K562 (cell line): ENCODE results near the gene IGF1R. TPM values are rescaled to one million over a fixed set of nuclear protein-coding genes. Genes with fewer than 3 reads are reported as not detected.

ENCODE experiments used
- ATAC-seq: fragments of 200-7000 bp; cut with Tn5 transposase; 3 replicates; pipeline ENCODE4 v1.9.1; 2020; ENCODE audit warnings: moderate library complexity
- BruUV-seq: library from RNA; stranded (reverse); fragments of 400-500 nt; replicated peaks from 2 replicates; lab custom pipeline; 2021; lab: Mats Ljungman, UMichigan
- CTCF ChIA-PET: fragments of 300-600 bp; formaldehyde crosslinking; extraction: SDS; loops from one replicate; lab custom pipeline; 2021; ENCODE audit warnings: low intra/inter-chr PET ratio; lab: Yijun Ruan, JAX
- POLR2A ChIA-PET: fragments of 300-600, 350-650 bp; sonication (Branson Sonifier 250); formaldehyde crosslinking; extraction: SDS; loops from one replicate; lab custom pipeline; 2021; ENCODE audit warnings: antibody characterized with exemption, inconsistent platforms; lab: Yijun Ruan, JAX
- DNase-seq, 4 experiments: peaks; one replicate each; pipeline versions ENCODE4 v3.0.0 to v3.0.0-alpha.2; 2011 to 2018; ENCODE audit warnings: low spot score in 3 of 4, mixed read lengths in 3 of 4; ENCODE audit errors: extremely low read depth in 1 of 4
- FAIRE-seq: peaks from 2 replicates; lab custom pipeline; 2011; peaks lifted over from hg19 to GRCh38; lab: Jason Lieb, UNC
- H2AFZ ChIP-seq: 2 replicates; pipeline ENCODE4 v1.6.0; 2011; ENCODE audit warnings: low read depth, low read length, control low read depth, inconsistent platforms
- H3K27ac ChIP-seq: fragments of 200-600 bp; 3 replicates; pipeline ENCODE4 v1.8.0; 2011; ENCODE audit warnings: low read depth, mild to moderate bottlenecking, control low read depth, inconsistent platforms, low read length, moderate library complexity, mixed read lengths; ENCODE audit errors: extremely low read depth
- H3K27me3 ChIP-seq, 2 experiments: fragments of 300-600 bp in 1 of 2; 2 replicates in 1 of 2; 3 replicates in 1 of 2; pipeline versions ENCODE4 v1.6.0 to v1.8.0; 2011; ENCODE audit warnings: inconsistent platforms in 2 of 2, low read length in 2 of 2, mild to moderate bottlenecking in 1 of 2, mixed read lengths in 1 of 2, moderate library complexity in 1 of 2; ENCODE audit not compliant: control insufficient read depth in 2 of 2, insufficient read depth in 2 of 2
- H3K36me3 ChIP-seq: fragments of 300-600 bp; 3 replicates; pipeline ENCODE4 v1.8.0; 2011; ENCODE audit warnings: mild to moderate bottlenecking, low read length, inconsistent platforms; ENCODE audit not compliant: control insufficient read depth, insufficient read depth
- H3K4me1 ChIP-seq, 2 experiments: fragments of 200-600 bp in 1 of 2; replicated peaks in 1 of 2; 2 replicates in 1 of 2; 3 replicates in 1 of 2; pipeline versions ENCODE4 v1.5.1 to v1.8.0; 2011; ENCODE audit warnings: inconsistent platforms in 2 of 2, low read length in 2 of 2, mild to moderate bottlenecking in 1 of 2, mixed read lengths in 1 of 2, moderate library complexity in 1 of 2; ENCODE audit not compliant: control insufficient read depth in 2 of 2, insufficient read depth in 2 of 2
- H3K4me2 ChIP-seq: 2 replicates; pipeline ENCODE4 v1.6.1; 2011; ENCODE audit warnings: low read length, control low read depth, inconsistent platforms, mixed read lengths; ENCODE audit not compliant: insufficient read depth
- H3K4me3 ChIP-seq: fragments of 200-600 bp; sonication (generic), shearing (Covaris generic); 2 replicates; pipeline ENCODE4 v1.5.1; 2016; ENCODE audit warnings: control low read depth, inconsistent platforms
- H3K79me2 ChIP-seq: fragments of 200-600 bp; 3 replicates; pipeline ENCODE4 v1.8.0; 2011; ENCODE audit warnings: low read length, inconsistent platforms; ENCODE audit not compliant: control insufficient read depth, insufficient read depth
- H3K9ac ChIP-seq, 2 experiments: 2 replicates each; pipeline versions ENCODE4 v1.6.0 to v1.6.1; 2011; ENCODE audit warnings: low read depth in 2 of 2, low read length in 2 of 2, control low read depth in 1 of 2, inconsistent platforms in 1 of 2, mild to moderate bottlenecking in 1 of 2, mixed read lengths in 1 of 2; ENCODE audit not compliant: insufficient read depth in 1 of 2
- H3K9me1 ChIP-seq: one replicate; pipeline ENCODE4 v1.6.0; 2011; ENCODE audit warnings: inconsistent platforms, mild to moderate bottlenecking, low read length, moderate library complexity; ENCODE audit not compliant: control insufficient read depth, insufficient read depth
- H3K9me3 ChIP-seq: replicated peaks from 2 replicates; pipeline ENCODE4 v1.5.1; 2011; ENCODE audit warnings: low read depth, low read length, inconsistent platforms; ENCODE audit not compliant: control insufficient read depth, insufficient read depth
- H4K20me1 ChIP-seq: replicated peaks from 2 replicates; pipeline ENCODE4 v1.6.1; 2011; ENCODE audit warnings: low read length, inconsistent platforms, mixed read lengths; ENCODE audit not compliant: control insufficient read depth, insufficient read depth
- BRF1 ChIP-seq: IDR thresholded peaks from 3 replicates; pipeline ENCODE4 v1.6.1; 2011; ENCODE audit warnings: borderline replicate concordance, mild to moderate bottlenecking; ENCODE audit not compliant: insufficient read length; ENCODE audit errors: extremely low read depth
- DACH1 ChIP-seq: fragments of 450-650 bp; IDR thresholded peaks from 2 replicates; pipeline ENCODE4 v1.6.1; 2018; ENCODE audit not compliant: partially characterized antibody
- DIDO1 ChIP-seq: fragments of 450-650 bp; IDR thresholded peaks from 2 replicates; pipeline ENCODE4 v1.6.1; 2016; ENCODE audit warnings: low read depth, missing biosample characterization, missing genetic modification characterization
- JUNB ChIP-seq: fragments of 450-650 bp; formaldehyde crosslinking; conservative IDR thresholded peaks from 2 replicates; pipeline ENCODE4 v1.4.0; 2020; ENCODE audit warnings: mild to moderate bottlenecking
- MAX ChIP-seq: sonication (generic); formaldehyde crosslinking; IDR thresholded peaks from 2 replicates; pipeline ENCODE4 v1.9.0; 2022; ENCODE audit warnings: mild to moderate bottlenecking, missing genetic modification reagents
- NELFE ChIP-seq: IDR thresholded peaks from 2 replicates; pipeline ENCODE4 v1.6.1; 2011; ENCODE audit warnings: mild to moderate bottlenecking; ENCODE audit not compliant: insufficient read depth, insufficient read length
- NR0B1 ChIP-seq: fragments of 450-650 bp; IDR thresholded peaks from one replicate; pipeline ENCODE4 v1.6.1; 2018; ENCODE audit warnings: mild to moderate bottlenecking, moderate library complexity; ENCODE audit not compliant: partially characterized antibody
- SREBF1 ChIP-seq: fragments of 150-350 bp; IDR thresholded peaks from 2 replicates; pipeline ENCODE4 v1.6.1; 2014; ENCODE audit warnings: antibody characterized with exemption, low read depth, low read length, borderline replicate concordance
- ZNF407 ChIP-seq: fragments of 450-650 bp; IDR thresholded peaks from 2 replicates; pipeline ENCODE4 v1.6.1; 2016; ENCODE audit warnings: low read depth
- ZNF449 ChIP-seq: fragments of 250-450 bp; sonication (Bioruptor Pico); IDR thresholded peaks from 2 replicates; pipeline ENCODE4 v1.8.0; 2022; ENCODE audit warnings: moderate library complexity, mild to moderate bottlenecking, inconsistent platforms
- WGBS: fragments of 100-300 bp; shearing (Covaris generic); methylation state at CpG from one replicate; pipeline ENCODE4 v1.1.6; 2016; ENCODE audit warnings: low coverage, mixed read lengths; ENCODE audit not compliant: insufficient coverage; ENCODE audit errors: missing lambda C conversion rate; 5-methylcytosine and 5-hydroxymethylcytosine counted together
- in situ Hi-C: fragments of 300-500 bp; cut with MboI; formaldehyde crosslinking; loops from 4 replicates; pipeline ENCODE4 v1.15.0; 2018; ENCODE audit warnings: inconsistent platforms, mixed read lengths
- intact Hi-C: fragments of 100-400 bp; cut with micrococcal nuclease; formaldehyde crosslinking; loops from 2 replicates; pipeline ENCODE4 v1.14.2; 2022
- polyA plus RNA-seq, 8 experiments: library from polyadenylated mRNA; depleted of rRNA in 4 of 8; stranded (reverse) in 5 of 8; unstranded in 3 of 8; fragments of >200 nt; fragmentation: Nextera tagmentation in 2 of 8; fragmentation: Illumina TruSeq in 1 of 8; extraction: Ambion mirVana in 2 of 8; extraction: Trizol in 1 of 8; gene quantifications; 2 replicates each; pipeline versions ENCODE4 v1.2.1 to v1.2.3, GENCODE V29; 2011 to 2014; ENCODE audit warnings: inconsistent platforms in 1 of 8, missing spikeins in 1 of 8
- total RNA-seq, 7 experiments: library from RNA; depleted of rRNA in 6 of 7; stranded (reverse); fragments of >200 nt in 6 of 7; fragmentation: Illumina TruSeq in 2 of 7; extraction: Trizol in 2 of 7; gene quantifications; 2 replicates each; pipeline versions ENCODE4 v1.2.1 to v1.2.3, GENCODE V29; 2011 to 2021; ENCODE audit warnings: low replicate concordance in 1 of 7

The IGF1R gene
- total and polyA plus RNA-seq, 9 of the 15 experiments (the other 6 are each of a cell fraction or from before 2014, with no cell fraction given): 0.35 to 8.0 (median 1.6) TPM

- in situ Hi-C loops: no loop called here
- no peak for FAIRE-seq
- TF ChIP-seq MAX (no peak), NR0B1 (no peak), BRF1 (no peak), SREBF1 (no peak), ZNF449 (CRISPR knock-in tag) (no peak), JUNB (CRISPR knock-in tag) (no peak), DACH1 (no peak), NELFE (no peak), DIDO1 (tag) (no peak), ZNF407 (no peak)
Observed at GRCh38 chr15:98651581-98652220, 3.4 kb downstream of the IGF1R start.

More at GRCh38 chr15:98651581-98652220, 3.4 kb downstream of the IGF1R start:
- intact Hi-C loops: loop anchor here (10.0 kb wide), 1 partner anchor 423 kb away; no protein-coding TSS in a partner anchor
- Histone ChIP-seq H3K9ac (no peak overlapping the region), H3K27me3 (peaks cover 2 to 25% of the 10 kb centered on the region in 2 experiments; a peak in 4 of 5 replicates), H3K4me3 (no peak overlapping the region), H3K4me2 (no peak overlapping the region), H3K4me1 (peaks cover 3 to 30% of the 10 kb centered on the region in 2 experiments; a peak in 4 of 5 replicates), H2AFZ (no peak overlapping the region), H4K20me1 (no peaks in the 10 kb centered on the region; the same call in 1 of the 2 replicates), H3K27ac (no peak overlapping the region), H3K36me3 (no peaks in the 10 kb centered on the region), H3K9me1 (no peaks in the 10 kb centered on the region), H3K79me2 (no peaks in the 10 kb centered on the region), H3K9me3 (no peaks in the 10 kb centered on the region)
- ATAC-seq: no peak
- ChIA-PET CTCF (no interaction called here), POLR2A (no interaction called here)
- BruUV-seq: TSS peak; percentile 29
- 30% methylated on average over 14 of the region's 14 CpGs for WGBS
- DNase-seq: no peak
